HepG2 (cell line): ENCODE measurements around the gene PHF19. TPM values are rescaled to one million over a fixed set of nuclear protein-coding genes. Genes with fewer than 3 reads are reported as not detected.

Source experiments
- ARHGAP35 ChIP-seq: sonication (generic); formaldehyde crosslinking; IDR thresholded peaks from 2 replicates; pipeline ENCODE4 v1.9.0; 2022; ENCODE audit warnings: mild to moderate bottlenecking, inconsistent platforms, moderate library complexity, missing genetic modification reagents, borderline replicate concordance
- ATAD3A ChIP-seq: sonication (generic); formaldehyde crosslinking; IDR thresholded peaks from 2 replicates; pipeline ENCODE4 v1.4.0; 2020; ENCODE audit warnings: missing genetic modification reagents
- CBX5 ChIP-seq: sonication (generic); formaldehyde crosslinking; IDR thresholded peaks from 2 replicates; pipeline ENCODE4 v1.4.0; 2020; ENCODE audit warnings: missing genetic modification reagents, borderline replicate concordance
- DNMT1 ChIP-seq: sonication (generic); formaldehyde crosslinking; IDR thresholded peaks from 2 replicates; pipeline ENCODE4 v1.5.1; 2020; ENCODE audit warnings: mild to moderate bottlenecking, missing genetic modification reagents
- ERF ChIP-seq: IDR thresholded peaks from 2 replicates; pipeline ENCODE4 v1.6.1; 2018; ENCODE audit warnings: missing biosample characterization, missing genetic modification reagents
- GATA4 ChIP-seq: sonication (generic); IDR thresholded peaks from 2 replicates; pipeline ENCODE4 v1.6.1; 2016; ENCODE audit warnings: antibody characterized with exemption, low read depth, borderline replicate concordance
- HIVEP1 ChIP-seq: sonication (generic); formaldehyde crosslinking; IDR thresholded peaks from 2 replicates; pipeline ENCODE4 v1.4.0; 2020; ENCODE audit warnings: mild to moderate bottlenecking, missing genetic modification reagents
- HOXA7 ChIP-seq: sonication (generic); formaldehyde crosslinking; IDR thresholded peaks from 2 replicates; pipeline ENCODE4 v1.8.1; 2022; ENCODE audit warnings: mild to moderate bottlenecking, missing genetic modification reagents, moderate library complexity
- HOXA9 ChIP-seq: sonication (generic); formaldehyde crosslinking; IDR thresholded peaks from 2 replicates; pipeline ENCODE4 v1.8.1; 2022; ENCODE audit warnings: missing genetic modification reagents, mild to moderate bottlenecking, moderate library complexity, borderline replicate concordance
- KDM3A ChIP-seq: IDR thresholded peaks from 2 replicates; pipeline ENCODE4 v1.6.1; 2018; ENCODE audit warnings: low read depth, missing compliant biosample characterization
- MIER3 ChIP-seq: IDR thresholded peaks from 2 replicates; pipeline ENCODE4 v1.6.1; 2016; ENCODE audit warnings: missing compliant biosample characterization, borderline replicate concordance
- MZF1 ChIP-seq: sonication (generic); formaldehyde crosslinking; IDR thresholded peaks from 2 replicates; pipeline ENCODE4 v1.8.1; 2023; ENCODE audit warnings: mild to moderate bottlenecking, missing genetic modification reagents, borderline replicate concordance
- NFRKB ChIP-seq: fragments of 450-650 bp; IDR thresholded peaks from 2 replicates; pipeline ENCODE4 v1.6.1; 2017
- RBM39 ChIP-seq: fragments of 200-400 bp; formaldehyde crosslinking; IDR thresholded peaks from one replicate; pipeline ENCODE4 v1.6.1; 2018; ENCODE audit warnings: antibody characterized with exemption, mild to moderate bottlenecking, low read depth, low read length; ENCODE audit not compliant: poor library complexity, severe bottlenecking
- RFXANK ChIP-seq: IDR thresholded peaks from 2 replicates; pipeline ENCODE4 v1.6.1; 2016
- SKI ChIP-seq: fragments of 450-650 bp; IDR thresholded peaks from one replicate; pipeline ENCODE4 v1.6.1; 2018; ENCODE audit warnings: mild to moderate bottlenecking; ENCODE audit not compliant: partially characterized antibody
- TBX2 ChIP-seq: sonication (generic); formaldehyde crosslinking; IDR thresholded peaks from 2 replicates; pipeline ENCODE4 v1.5.0; 2020; ENCODE audit warnings: missing genetic modification reagents, mild to moderate bottlenecking, borderline replicate concordance
- TBX3 ChIP-seq: fragments of 450-650 bp; IDR thresholded peaks from 2 replicates; pipeline ENCODE4 v1.6.1; 2017; ENCODE audit warnings: antibody characterized with exemption, mild to moderate bottlenecking, inconsistent platforms, borderline replicate concordance
- TSC22D2 ChIP-seq: sonication (generic); formaldehyde crosslinking; IDR thresholded peaks from 2 replicates; pipeline ENCODE4 v1.5.1; 2020; ENCODE audit warnings: missing genetic modification reagents, mild to moderate bottlenecking, borderline replicate concordance
- WIZ ChIP-seq: sonication (generic); formaldehyde crosslinking; IDR thresholded peaks from 2 replicates; pipeline ENCODE4 v1.5.1; 2020; ENCODE audit warnings: mild to moderate bottlenecking, missing genetic modification reagents
- YEATS2 ChIP-seq: sonication (generic); formaldehyde crosslinking; IDR thresholded peaks from 2 replicates; pipeline ENCODE4 v1.4.0; 2020; ENCODE audit warnings: missing genetic modification reagents, borderline replicate concordance
- ZBTB8A ChIP-seq: sonication (generic); formaldehyde crosslinking; IDR thresholded peaks from 2 replicates; pipeline ENCODE4 v1.4.0; 2020; ENCODE audit warnings: mild to moderate bottlenecking, low read depth, missing genetic modification reagents, borderline replicate concordance
- ZFP41 ChIP-seq: sonication (generic); formaldehyde crosslinking; IDR thresholded peaks from 2 replicates; pipeline ENCODE4 v1.4.0; 2020; ENCODE audit warnings: mild to moderate bottlenecking, missing genetic modification reagents, borderline replicate concordance
- ZNF121 ChIP-seq: sonication (generic); formaldehyde crosslinking; IDR thresholded peaks from 2 replicates; pipeline ENCODE4 v1.5.0; 2020; ENCODE audit warnings: mild to moderate bottlenecking, missing genetic modification reagents
- ZNF850 ChIP-seq: sonication (generic); formaldehyde crosslinking; conservative IDR thresholded peaks from 2 replicates; pipeline ENCODE4 v1.9.0; 2021; ENCODE audit warnings: mild to moderate bottlenecking, missing genetic modification reagents
- ZSCAN21 ChIP-seq: sonication (generic); formaldehyde crosslinking; IDR thresholded peaks from 2 replicates; pipeline ENCODE4 v1.8.0; 2022; ENCODE audit warnings: mild to moderate bottlenecking, missing genetic modification reagents, moderate library complexity, borderline replicate concordance
- polyA plus RNA-seq, 8 experiments: library from polyadenylated mRNA; depleted of rRNA in 3 of 8; stranded (reverse) in 7 of 8; unstranded in 1 of 8; fragments of >200 nt; fragmentation: Illumina TruSeq in 4 of 8; extraction: Trizol in 4 of 8; gene quantifications; 2 replicates each; pipeline versions ENCODE4 v1.2.1 to v1.2.3, GENCODE V29; 2011 to 2016; ENCODE audit warnings: low read depth in 4 of 8, missing spikeins in 1 of 8, mixed read lengths in 1 of 8; ENCODE audit not compliant: insufficient read depth in 1 of 8
- total RNA-seq, 5 experiments: library from RNA; depleted of rRNA; stranded (reverse); fragments of >200 nt; fragmentation: Illumina TruSeq; extraction: Trizol; gene quantifications; 2 replicates each; pipeline ENCODE4 v1.2.3, GENCODE V29; 2016; ENCODE audit warnings: low read depth in 1 of 5
- TF ChIP-seq, protein P1 (sequence below): sonication (generic); formaldehyde crosslinking; IDR thresholded peaks from 2 replicates; pipeline ENCODE4 v1.5.0; 2020; ENCODE audit warnings: missing genetic modification reagents, mild to moderate bottlenecking, borderline replicate concordance
- TF ChIP-seq, protein P2 (sequence below): sonication (generic); formaldehyde crosslinking; IDR thresholded peaks from 2 replicates; pipeline ENCODE4 v1.8.0; 2022; ENCODE audit warnings: missing genetic modification reagents, mild to moderate bottlenecking, inconsistent platforms, borderline replicate concordance
- TF ChIP-seq, protein P3 (sequence below): sonication (generic); formaldehyde crosslinking; IDR thresholded peaks from 2 replicates; pipeline ENCODE4 v1.5.1; 2020; ENCODE audit warnings: missing genetic modification reagents, mild to moderate bottlenecking, borderline replicate concordance

The PHF19 gene
- total and polyA plus RNA-seq, 2 of the 13 experiments (the other 11 are each of a cell fraction or from before 2014, with no cell fraction given), result 29.7 to 41.3 TPM

DNA sequence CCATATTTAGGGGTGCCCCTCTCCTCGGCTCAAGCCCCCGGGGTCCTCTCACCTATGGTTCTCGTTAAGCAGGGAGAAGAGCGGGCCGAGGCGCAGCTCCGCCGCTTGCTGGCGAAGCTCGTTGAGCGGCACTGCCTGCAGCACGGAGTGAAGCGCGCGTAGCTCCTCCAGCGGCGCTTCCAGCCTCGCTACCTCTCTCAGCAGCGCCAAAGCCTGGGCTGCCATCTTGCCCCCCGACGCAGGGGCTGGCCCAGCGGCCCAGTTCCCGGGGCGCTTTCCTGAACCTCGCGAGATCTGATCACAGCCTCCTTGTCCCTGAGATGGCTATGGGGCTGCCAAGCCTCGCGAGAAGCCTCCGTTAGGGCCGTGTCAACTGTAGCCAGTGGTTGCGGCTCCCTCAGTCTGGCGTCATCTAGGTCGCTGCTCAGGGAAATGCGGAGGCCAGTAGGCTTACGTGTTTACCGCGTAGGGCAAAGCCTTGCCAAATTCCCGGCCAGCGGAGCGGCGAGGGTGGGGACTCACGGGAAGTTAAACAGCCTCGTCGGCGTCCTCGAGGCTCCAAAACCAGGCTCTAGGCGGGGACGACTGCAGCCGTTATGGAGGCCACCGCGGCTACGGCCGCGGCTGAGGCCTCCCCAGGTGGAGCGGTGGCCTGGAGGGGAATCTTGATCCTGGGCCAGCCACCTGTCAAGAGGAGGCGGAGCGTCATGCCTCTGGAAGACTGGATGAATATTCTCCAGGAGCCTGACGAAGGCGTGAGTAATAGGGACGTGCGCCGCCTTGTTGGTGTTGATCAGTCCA is 34.1 kb downstream of the PHF19 start, which contains the start of gene PSMD5 (continued):
- TF ChIP-seq KDM3A (CRISPR knock-in tag), result peak; percentile 81; the same call in 1 of the 2 replicates
- TF ChIP-seq HOXA7 (CRISPR knock-in tag), result no peak
- TF ChIP-seq ZNF121, result 0 out of 2 replicates have a peak, but pooled peaks have one; percentile 1
- peak; percentile 90 for TF ChIP-seq HIVEP1
- TF ChIP-seq ARHGAP35 (CRISPR knock-in tag), result peak; percentile 69; the same call in 1 of the 2 replicates
- TF ChIP-seq ZFP41 (CRISPR knock-in tag), result no peak
- TF ChIP-seq, protein P1, sequence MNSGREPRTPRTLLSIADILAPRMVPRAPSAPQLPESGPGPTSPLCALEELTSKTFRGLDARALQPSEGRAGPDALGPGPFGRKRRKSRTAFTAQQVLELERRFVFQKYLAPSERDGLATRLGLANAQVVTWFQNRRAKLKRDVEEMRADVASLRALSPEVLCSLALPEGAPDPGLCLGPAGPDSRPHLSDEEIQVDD (CRISPR knock-in tag), result no peak
- TF ChIP-seq RFXANK, result no peak
- TF ChIP-seq HOXA9 (CRISPR knock-in tag), result 0 out of 2 replicates have a peak, but pooled peaks have one; percentile 34
- TF ChIP-seq CBX5 (CRISPR knock-in tag), result no peak
- 0 out of 2 replicates have a peak, but pooled peaks have one; percentile 37 for TF ChIP-seq WIZ (CRISPR knock-in tag)
- no peak; the same call in 1 of the 2 replicates for TF ChIP-seq DNMT1
- TF ChIP-seq TBX2 (CRISPR knock-in tag), result peak; percentile 76; the same call in 1 of the 2 replicates
- TF ChIP-seq TBX3, result no peak
- TF ChIP-seq, protein P2, sequence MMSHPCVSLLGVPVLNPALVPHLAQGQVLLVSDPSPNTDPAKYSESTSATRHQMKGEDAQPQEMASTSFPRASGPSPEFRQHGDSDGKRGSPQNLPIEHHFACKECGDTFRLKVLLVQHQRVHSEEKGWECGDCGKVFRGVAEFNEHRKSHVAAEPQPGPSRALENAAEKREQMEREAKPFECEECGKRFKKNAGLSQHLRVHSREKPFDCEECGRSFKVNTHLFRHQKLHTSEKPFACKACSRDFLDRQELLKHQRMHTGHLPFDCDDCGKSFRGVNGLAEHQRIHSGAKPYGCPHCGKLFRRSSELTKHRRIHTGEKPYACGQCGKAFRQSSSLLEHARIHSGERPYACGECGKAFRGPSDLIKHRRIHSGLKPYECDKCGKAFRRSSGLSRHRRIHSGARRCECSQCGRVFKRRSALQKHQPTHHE (CRISPR knock-in tag), result peak; percentile 87; the same call in 1 of the 2 replicates
- peak; percentile 73; the same call in 1 of the 2 replicates for TF ChIP-seq ZSCAN21
- peak; percentile 79 for TF ChIP-seq ERF (CRISPR knock-in tag)
- TF ChIP-seq RBM39, result peak; percentile 90
- TF ChIP-seq, protein P3, sequence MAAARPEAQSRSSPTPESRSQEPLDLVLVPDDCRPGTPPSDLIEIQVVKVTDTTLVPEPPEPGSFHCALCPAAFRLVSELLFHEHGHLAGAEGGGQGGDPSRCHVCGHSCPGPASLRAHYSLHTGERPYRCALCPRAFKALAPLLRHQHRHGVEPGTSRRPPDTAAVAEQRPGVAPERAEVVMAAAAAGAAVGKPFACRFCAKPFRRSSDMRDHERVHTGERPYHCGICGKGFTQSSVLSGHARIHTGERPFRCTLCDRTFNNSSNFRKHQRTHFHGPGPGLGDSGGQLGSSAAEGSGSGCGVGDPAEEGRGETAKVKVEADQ (CRISPR knock-in tag), result no peak
- TF ChIP-seq ZBTB8A (CRISPR knock-in tag), result no peak
- no peak for TF ChIP-seq SKI
- TF ChIP-seq ZNF850 (CRISPR knock-in tag), result 0 out of 2 replicates have a peak, but pooled peaks have one; percentile 54
- peak; percentile 36; the same call in 1 of the 2 replicates for TF ChIP-seq MIER3 (CRISPR knock-in tag)
- no peak for TF ChIP-seq MZF1 (CRISPR knock-in tag)
- TF ChIP-seq TSC22D2 (CRISPR knock-in tag), result no peak
- TF ChIP-seq ATAD3A (CRISPR knock-in tag), result no peak
- no peak; the same call in 1 of the 2 replicates for TF ChIP-seq GATA4
- peak; percentile 50; the same call in 1 of the 2 replicates for TF ChIP-seq NFRKB
- peak; percentile 96 for TF ChIP-seq YEATS2 (CRISPR knock-in tag)
